B cell (primary cell): ENCODE measurements around the gene KRT9.

Experiments
- EZH2 ChIP-seq: IDR thresholded peaks from 2 replicates; pipeline ENCODE4 v1.6.1; 2012; ENCODE audit warnings: borderline replicate concordance, low read depth, mild to moderate bottlenecking, moderate library complexity, low read length; ENCODE audit not compliant: insufficient read depth, poor library complexity, severe bottlenecking
- TF ChIP-seq, protein P1 (sequence below): fragments of 200-600 bp; IDR thresholded peaks from one replicate; pipeline ENCODE4 v1.8.0; 2022; ENCODE audit warnings: antibody characterized with exemption, mild to moderate bottlenecking

- TF ChIP-seq, protein P1, sequence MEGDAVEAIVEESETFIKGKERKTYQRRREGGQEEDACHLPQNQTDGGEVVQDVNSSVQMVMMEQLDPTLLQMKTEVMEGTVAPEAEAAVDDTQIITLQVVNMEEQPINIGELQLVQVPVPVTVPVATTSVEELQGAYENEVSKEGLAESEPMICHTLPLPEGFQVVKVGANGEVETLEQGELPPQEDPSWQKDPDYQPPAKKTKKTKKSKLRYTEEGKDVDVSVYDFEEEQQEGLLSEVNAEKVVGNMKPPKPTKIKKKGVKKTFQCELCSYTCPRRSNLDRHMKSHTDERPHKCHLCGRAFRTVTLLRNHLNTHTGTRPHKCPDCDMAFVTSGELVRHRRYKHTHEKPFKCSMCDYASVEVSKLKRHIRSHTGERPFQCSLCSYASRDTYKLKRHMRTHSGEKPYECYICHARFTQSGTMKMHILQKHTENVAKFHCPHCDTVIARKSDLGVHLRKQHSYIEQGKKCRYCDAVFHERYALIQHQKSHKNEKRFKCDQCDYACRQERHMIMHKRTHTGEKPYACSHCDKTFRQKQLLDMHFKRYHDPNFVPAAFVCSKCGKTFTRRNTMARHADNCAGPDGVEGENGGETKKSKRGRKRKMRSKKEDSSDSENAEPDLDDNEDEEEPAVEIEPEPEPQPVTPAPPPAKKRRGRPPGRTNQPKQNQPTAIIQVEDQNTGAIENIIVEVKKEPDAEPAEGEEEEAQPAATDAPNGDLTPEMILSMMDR, result no peak
- no peak for TF ChIP-seq EZH2
Observed at GRCh38 chr17:41551365-41551764, 20.5 kb downstream of the KRT9 start.
